Measurements from ENCODE around the gene QSOX1.
A peak's percentile ranks its signal among the peaks of the same experiment; 100 is the strongest.
"Not testable (repeated sequence)": the region's sequence is repeated elsewhere in the genome, so short reads cannot be mapped to it uniquely, and the experiment has no call there.

QSOX1 gene

DNA sequence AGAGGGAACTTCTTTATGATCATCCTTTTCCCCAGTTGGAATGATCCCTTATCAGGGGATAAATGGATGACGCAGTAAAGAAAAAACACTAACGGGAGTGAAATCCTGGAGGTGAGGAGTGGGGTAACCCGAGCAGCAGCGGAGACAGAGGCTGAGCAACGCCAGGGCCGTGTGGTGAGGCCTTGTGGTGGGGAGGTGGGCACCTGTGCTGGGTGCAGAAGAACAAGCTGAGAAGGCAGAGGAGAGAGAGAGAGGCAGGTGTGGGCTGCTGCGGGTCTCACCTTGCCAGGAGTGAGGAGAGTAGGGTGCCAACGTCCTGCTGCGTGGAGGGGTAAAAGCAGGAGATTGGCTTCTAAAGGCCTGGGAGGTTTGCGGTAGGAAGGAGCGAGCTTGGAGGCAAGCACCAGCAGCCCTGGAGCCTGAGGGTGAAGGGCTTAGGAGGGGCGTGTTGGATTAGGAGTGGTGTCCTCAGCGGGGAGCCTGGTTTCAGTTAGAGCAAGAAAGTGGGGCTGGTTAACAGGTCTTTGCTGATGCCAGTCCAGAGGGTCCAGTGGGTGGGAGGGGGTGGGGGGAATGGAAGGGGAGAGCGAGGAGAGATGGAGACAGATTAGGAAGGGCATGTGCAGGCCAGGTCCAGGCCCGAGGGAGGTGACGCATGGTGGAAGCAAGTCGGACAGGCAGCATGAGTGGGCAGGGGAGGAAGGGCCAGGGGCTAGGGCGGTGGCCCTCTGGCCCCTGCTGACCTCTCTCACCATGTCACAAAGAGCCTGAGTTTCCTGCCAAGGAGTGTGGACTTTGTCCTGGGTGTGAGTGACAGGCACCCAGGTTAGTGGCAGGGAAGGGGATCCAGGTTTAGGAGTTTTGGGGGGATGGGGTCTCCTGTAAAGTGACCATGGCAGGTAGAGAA lies 38.7 kb downstream of the QSOX1 start:
- no peak for DNase-seq

DNA sequence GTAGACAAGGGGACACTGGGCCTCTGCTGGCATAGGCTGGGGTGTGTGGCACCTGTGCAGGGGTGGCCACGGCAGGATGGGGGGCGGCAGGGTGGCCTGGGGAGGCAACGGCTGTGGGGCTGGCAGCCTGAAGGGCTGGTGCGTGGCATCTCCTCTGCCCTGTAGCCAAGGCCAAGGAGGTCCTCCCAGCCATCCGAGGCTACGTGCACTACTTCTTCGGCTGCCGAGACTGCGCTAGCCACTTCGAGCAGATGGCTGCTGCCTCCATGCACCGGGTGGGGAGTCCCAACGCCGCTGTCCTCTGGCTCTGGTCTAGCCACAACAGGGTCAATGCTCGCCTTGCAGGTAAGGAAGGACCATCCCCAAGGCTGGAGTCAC lies 39.4 kb downstream of the QSOX1 start:
- no peak for DNase-seq

DNA sequence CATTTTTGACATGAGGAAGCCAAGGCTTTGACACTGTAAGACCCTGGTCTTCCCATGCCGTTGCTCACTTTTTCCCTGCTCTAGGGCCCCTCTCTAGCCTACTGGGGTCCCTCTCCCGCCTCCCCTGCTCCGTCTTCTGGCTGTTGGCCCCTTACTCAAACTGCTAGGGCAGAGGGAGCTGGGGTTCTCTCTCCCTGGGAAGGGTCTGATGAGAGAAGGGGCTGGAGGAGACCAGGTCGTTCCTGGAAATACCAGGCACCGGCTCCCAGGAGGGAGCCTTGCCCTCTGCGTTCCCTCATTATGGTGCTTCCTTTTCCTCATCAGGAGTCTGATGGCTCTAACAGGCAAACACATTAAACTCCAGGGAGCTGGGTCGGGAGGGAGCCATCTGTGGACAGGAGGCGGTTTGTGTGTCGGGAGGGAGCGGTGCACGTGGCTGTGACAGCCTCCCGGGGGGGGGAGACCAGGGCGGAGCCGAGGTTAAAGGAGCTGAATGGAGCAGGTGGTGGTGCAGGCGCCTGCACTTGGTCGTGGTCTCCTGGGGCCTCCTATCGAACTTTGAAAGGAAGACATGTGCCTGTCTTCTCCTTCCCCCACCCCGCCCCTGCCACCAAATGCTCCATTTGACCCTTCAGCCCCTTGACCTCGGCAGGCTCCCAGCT lies 40.0 kb downstream of the QSOX1 start:
- DNase-seq = no peak

DNA sequence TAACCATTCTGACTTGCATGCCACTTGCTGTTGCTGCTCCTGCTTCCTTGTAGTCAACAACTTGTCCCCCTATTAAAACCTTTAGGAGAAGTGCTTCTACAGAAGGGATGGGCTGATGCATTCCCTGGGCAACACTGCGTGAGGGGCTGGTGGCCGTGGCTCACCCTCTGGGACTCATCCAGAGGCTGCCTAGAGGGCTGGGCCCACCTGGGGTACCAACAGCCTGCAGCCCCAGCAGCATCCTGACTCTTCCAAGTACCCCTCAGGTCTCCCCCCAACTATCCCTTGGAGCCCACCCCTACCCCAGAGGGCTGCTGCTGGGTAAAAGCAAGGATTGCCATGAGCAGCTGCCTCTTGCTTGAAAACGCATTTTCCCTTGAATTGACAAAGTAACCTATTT lies 40.7 kb downstream of the QSOX1 start:
- no peak for DNase-seq

DNA sequence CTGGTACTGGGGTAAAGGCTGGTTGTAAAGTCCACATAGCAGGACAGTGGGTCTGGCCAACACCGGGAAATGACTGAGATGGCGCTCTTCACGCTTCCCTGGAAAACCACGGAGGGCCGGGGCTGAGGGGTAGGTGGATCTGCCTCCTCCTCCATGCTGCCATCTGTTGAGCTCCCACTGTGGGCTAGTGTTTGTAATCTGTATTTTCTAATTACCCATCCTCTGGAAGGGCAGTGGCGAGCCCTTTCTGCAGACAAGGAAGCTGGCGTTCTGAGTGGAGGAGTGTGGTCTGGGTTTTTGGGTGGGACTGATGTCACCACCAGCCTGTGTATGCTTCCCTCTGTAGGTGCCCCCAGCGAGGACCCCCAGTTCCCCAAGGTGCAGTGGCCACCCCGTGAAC lies 41.2 kb downstream of the QSOX1 start:
- DNase-seq = no peak

DNA sequence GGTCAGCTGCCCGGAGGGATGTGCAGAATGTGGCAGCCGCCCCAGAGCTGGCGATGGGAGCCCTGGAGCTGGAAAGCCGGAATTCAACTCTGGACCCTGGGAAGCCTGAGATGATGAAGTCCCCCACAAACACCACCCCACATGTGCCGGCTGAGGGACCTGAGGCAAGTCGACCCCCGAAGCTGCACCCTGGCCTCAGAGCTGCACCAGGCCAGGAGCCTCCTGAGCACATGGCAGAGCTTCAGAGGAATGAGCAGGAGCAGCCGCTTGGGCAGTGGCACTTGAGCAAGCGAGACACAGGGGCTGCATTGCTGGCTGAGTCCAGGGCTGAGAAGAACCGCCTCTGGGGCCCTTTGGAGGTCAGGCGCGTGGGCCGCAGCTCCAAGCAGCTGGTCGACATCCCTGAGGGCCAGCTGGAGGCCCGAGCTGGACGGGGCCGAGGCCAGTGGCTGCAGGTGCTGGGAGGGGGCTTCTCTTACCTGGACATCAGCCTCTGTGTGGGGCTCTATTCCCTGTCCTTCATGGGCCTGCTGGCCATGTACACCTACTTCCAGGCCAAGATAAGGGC lies 41.9 kb downstream of the QSOX1 start:
- no peak for DNase-seq

DNA sequence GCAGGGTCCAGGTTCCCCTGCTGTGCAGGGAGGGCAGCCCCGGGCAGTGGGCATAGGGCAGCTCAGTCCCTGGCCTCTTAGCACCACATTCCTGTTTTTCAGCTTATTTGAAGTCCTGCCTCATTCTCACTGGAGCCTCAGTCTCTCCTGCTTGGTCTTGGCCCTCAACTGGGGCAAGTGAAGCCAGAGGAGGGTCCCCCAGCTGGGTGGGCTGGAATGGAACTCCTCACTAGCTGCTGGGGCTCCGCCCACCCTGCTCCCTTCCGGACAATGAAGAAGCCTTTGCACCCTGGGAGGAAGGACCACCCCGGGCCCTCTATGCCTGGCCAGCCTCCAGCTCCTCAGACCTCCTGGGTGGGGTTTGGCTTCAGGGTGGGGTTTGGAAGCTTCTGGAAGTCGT lies 42.6 kb downstream of the QSOX1 start:
- no peak for DNase-seq

DNA sequence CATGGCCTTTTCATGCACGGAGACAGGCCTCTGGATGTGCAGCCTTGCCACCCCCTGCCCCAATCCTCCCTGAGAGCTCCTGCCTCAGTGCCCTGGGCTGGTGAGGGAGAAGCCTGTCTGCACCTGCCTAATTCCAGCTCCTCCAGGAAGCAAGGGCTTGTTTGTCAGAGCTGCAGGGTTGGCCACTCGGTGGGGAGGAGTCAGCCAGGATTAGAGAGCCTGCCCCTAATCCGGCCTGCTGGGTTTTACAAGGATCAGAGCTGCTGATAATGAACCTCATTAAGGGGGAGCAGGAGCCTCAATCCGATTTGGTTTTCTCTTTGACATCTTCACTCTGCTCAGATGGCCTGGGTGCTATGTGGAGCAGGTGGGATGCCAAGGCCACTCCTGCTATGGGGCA lies 43.5 kb downstream of the QSOX1 start:
- DNase-seq = no peak

DNA sequence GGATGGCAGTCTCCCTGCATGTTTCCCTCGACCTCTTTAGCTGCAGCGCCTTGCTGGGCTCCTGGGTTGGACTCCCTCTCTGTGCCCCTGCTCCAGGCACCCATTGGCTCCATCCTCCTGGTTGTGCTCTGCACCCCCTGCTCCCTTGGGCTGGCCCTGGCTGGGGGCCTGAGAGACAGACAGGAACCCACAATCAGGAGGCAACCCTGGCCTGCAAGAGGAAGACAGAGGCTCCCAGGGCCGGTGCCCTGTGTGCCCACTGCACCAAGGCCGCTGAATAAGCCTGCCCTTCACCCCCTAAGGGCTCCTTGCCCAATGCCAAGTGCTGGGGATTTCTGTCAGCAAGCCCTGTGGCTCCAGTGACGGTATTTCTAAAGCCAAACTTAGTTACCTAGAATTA lies 43.9 kb downstream of the QSOX1 start:
- DNase-seq = no peak

DNA sequence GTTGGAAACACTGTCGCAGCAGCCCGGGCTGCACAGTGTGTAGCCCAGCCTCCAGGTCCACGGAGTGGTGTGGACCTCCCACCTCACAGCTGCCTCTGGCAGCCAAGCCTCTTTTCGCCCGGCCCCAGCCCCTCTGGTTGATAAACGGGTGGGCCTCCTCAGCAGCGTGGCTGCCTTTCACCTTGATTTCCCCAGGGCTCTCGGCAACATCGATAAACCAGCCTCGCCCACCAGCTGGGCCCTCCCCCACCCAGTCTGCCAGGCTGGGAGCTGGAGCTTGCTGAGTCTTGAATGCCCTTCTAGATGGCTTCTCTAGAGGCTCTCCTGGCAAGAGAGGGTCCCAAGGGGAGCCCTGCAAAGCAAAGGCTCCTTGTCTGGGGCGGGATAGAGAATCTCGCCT lies 44.3 kb downstream of the QSOX1 start:
- DNase-seq = no peak

DNA sequence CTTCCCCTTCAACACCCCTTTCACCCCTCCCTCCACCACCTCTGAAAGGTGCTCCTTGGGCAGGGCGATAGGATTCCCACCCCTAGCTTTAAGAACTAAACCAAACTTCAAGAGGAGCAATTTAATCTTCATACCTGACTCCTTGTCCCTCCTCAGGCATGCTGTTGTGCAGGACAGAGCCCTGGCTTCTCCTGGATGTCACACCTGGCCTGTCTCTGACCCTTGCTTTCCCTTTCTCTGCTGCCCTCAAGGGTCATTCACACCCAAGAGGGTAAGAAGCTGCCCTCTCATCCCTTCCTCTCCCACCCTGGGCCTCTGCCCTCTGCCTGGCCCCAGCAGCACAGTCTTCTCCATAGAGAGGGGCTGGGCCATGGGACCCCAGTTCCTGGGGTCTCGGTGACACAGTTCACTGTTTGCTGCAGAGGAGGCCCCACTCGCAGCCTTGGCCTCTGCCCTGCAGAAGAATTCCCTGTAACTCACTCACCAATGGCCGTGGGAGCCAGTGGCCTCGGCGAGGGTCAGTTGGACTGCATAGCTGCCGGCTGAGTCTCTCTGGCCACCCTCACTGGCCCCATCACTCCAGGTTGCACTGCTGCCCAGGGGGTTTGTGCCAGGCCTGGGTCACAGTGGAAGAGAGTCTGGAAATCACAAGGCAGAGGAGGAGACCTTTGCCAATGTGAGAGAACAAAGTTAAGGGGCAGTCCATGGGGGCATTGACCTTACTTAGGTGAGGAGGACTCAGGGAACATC lies 47.0 kb downstream of the QSOX1 start:
- no peak for DNase-seq

DNA sequence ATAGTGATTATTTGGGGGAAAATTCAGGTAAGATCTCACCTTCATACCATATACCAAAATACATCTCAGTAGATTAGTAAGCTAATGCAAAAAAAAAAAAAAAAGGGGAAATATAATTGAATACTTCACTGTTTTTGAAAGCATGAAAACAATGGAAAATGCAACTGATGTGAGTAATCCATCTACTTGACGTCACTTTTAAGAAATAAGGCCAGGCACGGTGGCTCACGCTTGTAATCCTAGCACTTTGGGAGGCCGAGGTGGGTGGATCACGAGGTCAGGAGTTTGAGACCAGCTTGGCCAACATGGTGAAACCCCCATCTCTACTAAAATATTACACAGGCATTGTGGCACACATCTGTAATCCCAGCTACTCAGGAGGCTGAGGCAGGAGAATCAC lies 47.9 kb downstream of the QSOX1 start:
- not testable (repeated sequence) for DNase-seq

DNA sequence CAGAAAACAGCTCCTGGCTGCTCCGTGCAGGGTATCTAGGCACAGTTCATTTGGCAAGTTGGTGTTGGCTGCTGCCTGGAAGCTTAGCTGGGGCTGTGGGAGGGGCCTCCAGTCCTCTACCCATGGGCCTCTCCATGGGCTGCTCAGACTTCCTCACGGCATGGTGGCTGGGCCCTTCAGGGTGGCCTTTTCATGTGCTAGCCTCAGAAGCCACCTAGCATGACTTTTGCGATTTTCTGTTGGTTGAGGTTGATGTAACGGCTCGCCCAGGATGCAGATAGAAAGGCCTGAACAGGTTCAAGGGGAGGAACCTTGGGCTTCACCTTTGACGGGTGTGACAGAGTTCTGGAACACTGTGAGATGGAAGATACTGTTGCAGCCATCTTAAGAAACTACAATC lies 49.6 kb downstream of the QSOX1 start:
- no peak for DNase-seq

DNA sequence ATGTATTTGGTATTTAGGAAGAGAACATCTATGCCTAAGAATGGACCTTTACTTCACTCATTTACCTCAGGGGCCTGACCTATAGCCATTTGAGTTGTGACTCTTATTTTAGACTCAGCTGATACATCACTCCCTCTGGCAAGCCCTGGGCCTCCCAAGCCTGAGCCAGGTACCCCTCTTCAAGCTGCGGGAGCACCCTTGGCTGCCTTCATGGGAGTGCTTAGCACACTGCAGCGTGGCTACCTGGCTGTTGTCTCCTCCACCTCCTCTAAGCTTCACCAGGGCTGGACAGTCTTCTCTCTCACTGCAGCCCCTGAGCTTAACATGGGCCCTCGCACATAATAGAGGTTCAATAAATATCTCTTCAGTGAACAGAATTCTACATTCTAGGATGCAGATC lies 51.9 kb downstream of the QSOX1 start:
- no peak for DNase-seq

DNA sequence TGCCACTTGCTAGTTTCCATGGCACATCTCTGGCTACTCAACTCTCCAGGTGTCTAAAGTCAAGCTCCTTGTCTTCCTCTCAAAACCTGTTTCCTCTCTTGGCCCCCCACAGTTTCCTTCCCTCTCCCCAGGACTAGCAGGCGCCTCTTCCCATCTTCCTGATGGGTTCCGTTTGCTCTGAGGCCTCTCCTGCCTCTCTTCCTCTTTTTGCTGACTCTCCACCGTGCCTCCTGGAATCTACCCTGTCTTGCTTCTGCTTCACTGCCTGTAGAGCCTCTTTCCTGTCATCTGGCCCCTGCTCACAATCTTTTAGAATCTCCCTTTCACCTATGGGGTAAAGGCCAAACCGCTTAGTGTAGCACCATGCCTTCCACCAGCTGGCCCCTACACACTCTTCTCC lies 53.6 kb downstream of the QSOX1 start:
- no peak for DNase-seq

DNA sequence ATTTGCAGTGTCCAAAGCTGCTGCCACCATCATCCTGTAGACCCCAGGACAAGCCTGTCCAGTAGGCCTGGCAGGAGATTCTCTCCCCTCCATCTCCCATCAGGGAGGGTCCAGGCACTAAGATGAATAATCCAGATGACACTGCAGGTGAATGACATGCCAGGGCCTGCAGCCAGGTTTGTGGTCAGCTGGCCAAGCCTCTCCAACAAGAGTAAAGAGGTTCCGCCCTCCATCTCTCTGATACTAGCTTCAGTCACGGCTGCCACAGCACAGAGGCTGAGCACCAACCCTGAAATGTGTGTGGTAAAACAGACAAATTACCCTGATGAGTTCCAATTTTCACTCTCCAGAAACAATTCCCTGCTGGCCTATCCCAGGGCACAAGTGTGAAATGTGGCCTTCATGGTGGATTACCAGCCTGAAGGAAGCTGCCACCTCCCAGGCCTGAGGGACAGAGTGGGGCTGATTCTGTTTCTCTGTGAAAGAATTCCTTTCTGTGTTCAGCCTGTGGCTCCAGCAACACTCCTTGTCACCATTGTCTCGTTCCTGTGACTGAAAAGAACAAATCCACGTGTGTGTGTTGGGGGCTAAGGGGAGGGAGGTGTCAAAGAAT lies 55.4 kb downstream of the QSOX1 start:
- no peak for DNase-seq

DNA sequence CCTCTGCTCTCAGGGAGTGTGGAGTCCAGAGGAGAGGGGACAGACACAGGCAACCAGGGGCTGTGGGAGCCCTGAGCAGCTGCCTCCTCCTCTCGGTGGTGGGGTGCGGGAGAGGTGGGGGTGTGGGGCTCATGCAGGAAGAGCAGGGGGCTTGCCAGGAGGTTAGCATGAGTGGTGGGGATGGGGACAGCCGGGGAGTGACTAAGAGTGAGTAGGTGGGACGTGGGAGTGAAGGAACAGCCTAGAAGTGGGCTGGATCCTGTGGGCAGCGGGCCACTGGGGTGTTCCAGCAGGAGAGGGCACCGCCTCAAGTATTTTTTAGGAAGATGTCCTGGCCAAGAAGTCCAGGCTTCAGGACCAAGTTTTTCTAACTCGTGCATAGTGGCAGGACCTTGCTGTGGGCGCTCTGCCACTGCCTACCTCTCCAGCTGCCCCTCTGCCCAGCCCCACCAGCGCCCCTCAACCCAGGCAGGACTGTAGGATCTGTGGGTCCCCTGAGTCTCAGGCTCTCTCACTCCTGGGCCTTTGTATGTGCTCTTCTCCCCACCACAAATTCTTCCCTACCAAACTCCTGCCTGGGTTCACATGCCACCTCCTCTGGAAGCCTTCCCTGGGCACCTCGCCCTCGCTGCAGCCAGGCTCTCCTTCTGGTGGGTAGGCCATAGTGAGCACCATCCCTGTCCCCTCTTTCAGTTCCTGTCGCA lies 56.6 kb downstream of the QSOX1 start:
- no peak for DNase-seq

DNA sequence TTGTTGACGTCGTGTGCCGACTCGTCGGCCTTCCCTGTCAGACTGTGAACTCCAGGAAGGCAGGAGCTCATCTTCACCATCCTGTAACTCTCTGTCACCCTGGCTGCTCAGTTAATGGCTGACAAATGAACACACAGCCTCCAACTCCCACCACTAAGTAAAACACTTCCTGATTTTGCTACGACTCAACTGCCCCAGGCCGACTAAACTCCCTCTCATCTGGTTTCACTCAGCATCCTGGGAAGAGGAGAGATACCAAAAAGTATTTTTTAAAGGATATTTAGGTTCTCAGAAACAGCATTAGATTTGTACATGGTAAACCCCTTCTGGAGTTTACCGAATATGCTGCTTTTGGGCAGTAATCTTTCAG lies 57.2 kb downstream of the QSOX1 start:
- DNase-seq = no peak

DNA sequence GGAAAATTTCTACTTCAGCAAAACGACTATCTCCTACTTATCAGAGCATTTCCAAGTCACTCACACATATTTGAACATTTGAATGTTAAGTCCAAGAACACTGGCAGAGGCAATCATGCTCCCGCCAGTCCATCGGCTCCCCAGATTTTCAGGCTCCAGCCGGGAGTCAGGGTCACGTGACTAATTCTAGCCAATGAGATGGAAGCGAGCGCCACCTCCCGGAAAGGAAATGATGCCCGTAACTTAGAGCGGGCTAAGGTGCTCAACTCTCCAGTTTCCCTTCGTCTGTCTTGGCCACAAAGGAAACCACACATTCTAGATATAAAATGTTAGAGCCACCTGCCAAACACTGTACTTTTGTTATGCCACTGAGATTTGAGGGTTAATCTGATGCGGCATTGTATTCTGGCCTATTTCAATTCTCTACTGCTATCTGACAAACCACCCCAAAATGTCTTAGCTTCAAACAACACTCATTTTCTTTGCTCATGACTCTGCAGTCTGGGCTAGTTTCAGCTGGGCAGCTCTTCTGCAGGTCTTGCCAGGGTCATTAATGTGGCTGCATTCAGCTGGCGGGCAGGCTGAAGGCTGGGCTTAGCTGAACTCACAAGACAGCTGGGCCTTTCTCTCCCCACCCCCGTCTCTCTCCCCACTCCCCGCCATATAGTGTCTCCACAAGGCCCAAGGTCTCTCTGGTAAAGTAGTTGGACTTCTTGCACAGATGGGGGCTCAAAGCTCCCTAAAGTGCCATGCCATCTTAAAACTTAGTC lies 58.9 kb downstream of the QSOX1 start:
- peak; percentile 5 for DNase-seq

DNA sequence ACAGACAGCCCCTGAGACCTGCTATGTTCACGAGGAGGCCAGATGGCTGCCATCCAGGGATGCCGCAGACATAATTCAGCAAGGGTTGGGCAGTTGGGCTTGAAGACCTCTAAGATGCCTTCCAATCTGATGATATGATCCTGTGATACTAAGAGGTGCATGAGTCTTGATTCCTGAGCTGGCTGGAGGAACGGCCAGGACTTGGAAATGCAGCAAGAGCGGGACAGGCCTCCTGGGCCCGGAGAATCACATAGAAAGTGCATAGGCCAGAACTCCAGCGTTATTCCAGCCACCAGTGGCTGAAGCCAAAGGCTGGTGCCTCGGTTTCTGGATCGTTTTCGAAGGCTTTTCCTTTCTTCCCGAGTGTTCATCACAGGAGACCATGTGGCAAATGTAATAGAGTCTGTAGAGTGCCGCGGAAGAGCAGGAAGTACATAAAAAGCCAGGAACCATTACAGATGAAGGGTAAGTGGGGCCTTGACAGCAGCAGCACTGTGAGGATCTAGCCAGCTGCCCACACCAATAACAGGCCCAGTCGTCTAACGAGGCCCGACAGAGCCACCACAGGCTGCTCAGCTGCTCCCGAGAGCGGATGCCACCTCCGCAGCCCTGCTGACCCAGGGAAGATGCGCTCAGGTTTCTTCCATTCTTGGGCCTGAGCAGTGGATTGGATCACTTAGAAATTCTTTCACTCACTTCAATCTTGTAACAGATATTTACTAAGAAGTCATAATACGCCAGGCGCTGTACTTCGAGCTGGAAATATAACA lies 61.4 kb downstream of the QSOX1 start:
- no peak for DNase-seq

DNA sequence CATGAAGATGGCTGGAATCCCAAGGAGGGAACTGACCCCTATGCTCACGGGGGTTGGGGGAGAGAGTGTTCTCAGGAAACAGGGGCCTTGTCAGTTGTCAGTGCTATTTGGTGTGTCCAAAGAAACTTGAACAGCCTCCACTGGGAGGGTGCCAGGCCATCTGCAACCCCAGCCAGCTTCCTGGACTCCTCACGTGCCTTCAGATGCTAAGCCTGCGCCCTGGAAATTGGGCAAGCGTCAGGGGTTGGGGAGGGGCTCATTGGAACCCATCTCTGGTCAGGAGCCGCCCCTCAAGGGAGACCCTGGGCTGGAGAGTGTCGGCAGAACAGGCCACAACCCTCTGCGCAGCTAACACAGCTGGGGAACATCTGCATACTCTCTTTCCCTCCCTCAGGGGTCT lies 62.3 kb downstream of the QSOX1 start:
- DNase-seq = no peak
